Measurements from ENCODE around the gene FMO2.
"Not testable (repeated sequence)": the region's sequence is repeated elsewhere in the genome, so short reads cannot be mapped to it uniquely, and the experiment has no call there.

The FMO2 gene

DNA sequence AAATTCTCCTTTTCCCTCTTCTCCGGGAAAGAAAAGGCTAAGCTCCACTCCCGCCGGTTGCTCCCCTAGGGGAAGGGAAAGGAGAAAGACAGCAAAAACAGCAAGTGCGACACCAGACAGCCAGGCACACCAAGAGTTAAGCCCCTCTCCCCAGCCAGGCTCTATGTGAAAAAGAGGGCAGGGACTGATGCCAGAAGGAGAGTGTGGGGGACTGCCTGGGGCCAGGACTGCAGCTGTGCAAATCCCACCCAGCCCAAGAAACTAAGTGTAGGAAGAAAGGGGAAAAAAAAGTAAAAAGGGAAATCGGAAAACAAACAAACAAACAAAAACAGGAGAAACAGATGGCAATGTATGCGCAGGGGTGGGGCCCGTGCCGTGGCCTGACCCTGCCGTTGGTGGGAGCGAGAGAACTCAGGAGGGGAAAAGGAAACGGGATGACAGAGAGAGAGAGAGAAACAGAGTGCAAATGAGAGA is 35.5 kb downstream of the FMO2 start:
- DNase-seq (ENCODE audit: extremely low spot score): no peak
- POLR2A ChIA-PET: no interaction called here
- CTCF ChIA-PET: no interaction called here
- TF ChIP-seq CTCF (IDR thresholded peaks at IDR 0.05; ENCODE audit: control extremely low read depth, extremely low read depth, low read depth, missing control alignments): no peak

- POLR2A ChIA-PET: no interaction called here
- CTCF ChIA-PET: interaction anchor here (1.2 to 1.9 kb wide), 2 partner anchors 80 to 92 kb away, joined by 3 to 6 read pairs; partner anchors contain the start of gene FMO4
- TF ChIP-seq CTCF (IDR thresholded peaks at IDR 0.05; ENCODE audit: control extremely low read depth, extremely low read depth, low read depth, missing control alignments): no peak
- no peak for DNase-seq (ENCODE audit: extremely low spot score)
These were observed 36.8 kb downstream of the FMO2 start for GRCh38 chr1:171221665-171222591.

DNA sequence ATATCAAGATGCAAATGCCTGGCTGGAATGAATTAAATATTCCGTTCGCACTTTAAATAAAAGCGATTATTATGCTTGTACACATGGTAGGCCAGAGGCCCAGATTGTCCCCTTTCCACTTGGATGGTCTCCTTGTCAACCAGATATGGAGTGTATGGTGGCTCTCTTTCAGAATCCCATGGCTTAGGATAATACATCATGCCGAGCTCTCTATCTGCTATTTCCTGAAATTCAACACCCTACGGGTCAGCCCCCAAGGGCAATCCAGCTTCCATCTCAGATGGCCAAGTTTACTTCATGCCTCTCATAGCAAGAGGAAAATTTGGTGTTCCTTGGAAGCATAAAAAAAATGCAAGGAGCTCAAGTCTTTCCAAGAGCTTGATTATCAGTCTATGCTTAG is 37.8 kb downstream of the FMO2 start:
- TF ChIP-seq CTCF (IDR thresholded peaks at IDR 0.05; ENCODE audit: control extremely low read depth, extremely low read depth, low read depth, missing control alignments): no peak
- CTCF ChIA-PET: interaction anchor here (0.6 to 1.9 kb wide), 2 partner anchors 13 to 91 kb away, joined by 3 to 6 read pairs; partner anchors contain the start of gene FMO4
- DNase-seq (ENCODE audit: extremely low spot score): no peak
- POLR2A ChIA-PET: no interaction called here

DNA sequence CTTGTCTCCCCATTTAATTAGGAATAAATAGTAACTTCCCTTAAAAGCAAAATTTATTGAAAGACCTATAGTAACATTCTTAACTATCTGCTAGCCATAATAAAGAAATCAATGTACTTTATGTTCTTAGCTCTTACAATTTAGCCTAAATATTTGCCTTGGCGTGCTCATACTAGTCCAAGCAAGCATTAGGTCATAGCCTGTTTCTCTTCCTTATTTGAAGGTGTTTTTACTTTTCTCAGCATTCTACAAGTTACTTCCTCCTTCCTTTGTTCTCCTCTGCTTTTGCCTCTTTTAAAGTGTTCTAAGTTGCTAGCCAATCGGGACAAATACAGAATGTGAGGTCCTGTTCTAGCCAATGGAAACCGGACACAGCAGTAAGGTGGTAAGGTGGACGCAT is 39.2 kb downstream of the FMO2 start:
- DNase-seq (ENCODE audit: extremely low spot score); POLR2A ChIA-PET; CTCF ChIA-PET: not testable (repeated sequence)

DNA sequence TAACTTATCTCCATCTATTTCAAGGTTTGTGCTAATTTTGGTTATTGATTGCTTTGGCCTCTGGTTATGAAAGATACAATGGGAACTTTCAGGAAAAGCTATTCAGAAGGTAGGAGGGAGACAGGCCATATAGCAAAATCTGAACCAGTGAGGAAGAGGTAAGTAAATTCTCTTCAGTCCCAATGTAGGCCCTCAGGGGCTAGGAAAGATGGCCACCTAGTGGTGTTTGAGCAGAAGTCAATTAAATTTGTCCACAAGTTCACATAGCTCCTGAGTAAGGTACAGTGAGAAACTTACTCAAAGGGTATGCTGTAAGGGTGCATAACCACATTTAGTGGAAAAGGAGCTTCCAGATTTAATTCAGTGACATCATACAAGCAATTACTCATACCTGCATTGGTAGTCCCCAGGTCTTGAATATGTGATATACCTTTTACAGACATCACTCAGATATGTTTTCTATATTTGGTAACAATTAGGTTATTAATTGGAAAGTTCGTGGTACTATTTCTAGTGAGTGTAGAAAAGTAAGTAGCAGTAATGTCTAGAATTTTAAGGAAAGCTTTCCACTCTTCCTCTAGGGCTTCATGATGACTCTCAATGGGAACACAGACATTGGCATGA is 41.8 kb downstream of the FMO2 start:
- ChIA-PET CTCF (interaction anchor here (0.7 to 3.8 kb wide), 28 partner anchors 9 to 1301 kb away, joined by 3 to 32 read pairs (median 4); partner anchors contain the start of genes FMO1 and FMO4), POLR2A (interaction anchor here (0.6 kb wide), 1 partner anchor 1605 kb away, joined by 3 read pairs; no protein-coding TSS in a partner anchor)
- DNase-seq (ENCODE audit: extremely low spot score): peak; percentile 54
- TF ChIP-seq CTCF (IDR thresholded peaks at IDR 0.05; ENCODE audit: control extremely low read depth, extremely low read depth, low read depth, missing control alignments): peak; percentile 71

GRCh38 chr1:171231326-171231725 is 46.2 kb downstream of the FMO2 start:
- CTCF ChIA-PET: interaction anchor here (1.1 kb wide), 1 partner anchor 14 kb away, joined by 5 read pairs; no protein-coding TSS in a partner anchor
- TF ChIP-seq CTCF (IDR thresholded peaks at IDR 0.05; ENCODE audit: control extremely low read depth, extremely low read depth, low read depth, missing control alignments): no peak
- no peak for DNase-seq (ENCODE audit: extremely low spot score)
- POLR2A ChIA-PET: no interaction called here

Data from GM10248 (cell line).